Activated T-cell treated with anti-CD3 and anti-CD28 coated beads for 24 hours (primary cell): ENCODE data around the gene PBX1.

Experiments
- DNase-seq: peaks from one replicate; pipeline ENCODE4 v3.0.0-alpha.2; 2020; ENCODE audit warnings: low read depth

PBX1 gene

GRCh38 chr1:164667600-164667999 lies 108.6 kb downstream of the PBX1 start:
- DNase-seq = no peak

GRCh38 chr1:164668491-164669400 lies 109.8 kb downstream of the PBX1 start:
- DNase-seq = no peak

- no peak for DNase-seq
Measured at GRCh38 chr1:164670026-164670425, 111.0 kb downstream of the PBX1 start.

GRCh38 chr1:164670786-164671185 lies 111.8 kb downstream of the PBX1 start:
- DNase-seq = no peak

- DNase-seq = no peak
Measured at GRCh38 chr1:164671323-164671965, 112.5 kb downstream of the PBX1 start.

GRCh38 chr1:164671966-164672571 lies 113.1 kb downstream of the PBX1 start:
- no peak for DNase-seq

- DNase-seq = no peak
Measured at GRCh38 chr1:164672588-164672987, 113.6 kb downstream of the PBX1 start.

GRCh38 chr1:164673584-164674214 lies 114.7 kb downstream of the PBX1 start:
- DNase-seq = no peak

GRCh38 chr1:164675342-164675904 lies 116.4 kb downstream of the PBX1 start:
- DNase-seq = no peak

GRCh38 chr1:164678136-164678700 lies 119.2 kb downstream of the PBX1 start:
- DNase-seq = no peak

- no peak for DNase-seq
Measured at GRCh38 chr1:164682570-164682969, 123.6 kb downstream of the PBX1 start.

GRCh38 chr1:164683235-164683634 lies 124.3 kb downstream of the PBX1 start:
- DNase-seq = no peak

- no peak for DNase-seq
Measured at GRCh38 chr1:164685266-164686035, 126.5 kb downstream of the PBX1 start.

GRCh38 chr1:164687777-164688176 lies 128.8 kb downstream of the PBX1 start:
- DNase-seq = no peak

- DNase-seq = no peak
Measured at GRCh38 chr1:164688791-164689190, 129.8 kb downstream of the PBX1 start.

- no peak for DNase-seq
Measured at GRCh38 chr1:164689672-164690511, 130.9 kb downstream of the PBX1 start.

- DNase-seq = no peak
Measured at GRCh38 chr1:164692420-164692819, 133.4 kb downstream of the PBX1 start.

GRCh38 chr1:164693564-164694359 lies 134.8 kb downstream of the PBX1 start:
- DNase-seq = no peak

GRCh38 chr1:164694505-164694904 lies 135.5 kb downstream of the PBX1 start:
- no peak for DNase-seq
